ENCODE results near the gene ZDHHC11. TPM values are rescaled to one million over a fixed set of nuclear protein-coding genes. Genes with fewer than 3 reads are reported as not detected.
"Not testable (repeated sequence)": the region's sequence is repeated elsewhere in the genome, so short reads cannot be mapped to it uniquely, and the experiment has no call there.

The ZDHHC11 gene
- total and polyA plus RNA-seq, 2 experiments from 2014 or later, result 5.8 to 8.5 TPM

GRCh38 chr5:774854-775505 is 75.8 kb downstream of the ZDHHC11 start:
- H3K9me2 ChIP-seq (replicated peaks; ENCODE audit: insufficient read depth); DNase-seq (ENCODE audit: low spot score); H3K79me2 ChIP-seq; H3K9me3 ChIP-seq (ENCODE audit: low read depth); H3K27ac ChIP-seq; H2AFZ ChIP-seq; H3K36me3 ChIP-seq (replicated peaks; ENCODE audit: insufficient read depth, low read depth); H3K4me1 ChIP-seq (ENCODE audit: insufficient read depth); H3K4me2 ChIP-seq; H4K20me1 ChIP-seq (ENCODE audit: insufficient read depth, poor library complexity, severe bottlenecking); H3K4me3 ChIP-seq; H3K27me3 ChIP-seq: not testable (repeated sequence)
- WGBS (ENCODE audit: low lambda C conversion rate, missing lambda C conversion rate), result 90% methylated on average over 18 of the region's 18 CpGs

DNA sequence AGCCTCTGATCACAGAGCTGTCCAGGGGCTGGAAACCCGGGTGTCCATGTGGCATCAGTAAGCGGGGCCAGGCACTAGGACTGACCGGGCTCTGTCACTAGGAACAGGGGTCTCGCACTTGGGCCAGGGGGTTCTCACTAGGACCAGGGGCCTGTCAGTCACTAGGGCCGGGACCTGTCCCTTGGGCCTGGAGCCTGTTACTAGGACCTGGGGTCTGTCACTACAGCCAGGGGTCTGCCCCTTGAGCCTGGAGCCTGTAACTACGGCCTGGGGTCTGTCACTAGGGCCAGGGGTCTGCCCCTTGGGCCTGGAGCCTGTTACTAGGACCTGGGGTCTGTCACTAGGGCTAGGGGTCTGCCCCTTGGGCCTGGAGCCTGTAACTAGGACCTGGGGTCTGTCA is 76.5 kb downstream of the ZDHHC11 start:
- not testable (repeated sequence) for H3K27me3 ChIP-seq; H3K4me2 ChIP-seq; H3K36me3 ChIP-seq (replicated peaks; ENCODE audit: insufficient read depth, low read depth); H3K4me3 ChIP-seq; H3K9me3 ChIP-seq (ENCODE audit: low read depth); H3K27ac ChIP-seq; DNase-seq (ENCODE audit: low spot score); H3K79me2 ChIP-seq; H4K20me1 ChIP-seq (ENCODE audit: insufficient read depth, poor library complexity, severe bottlenecking); H3K9me2 ChIP-seq (replicated peaks; ENCODE audit: insufficient read depth); H3K4me1 ChIP-seq (ENCODE audit: insufficient read depth); H2AFZ ChIP-seq
- WGBS (ENCODE audit: low lambda C conversion rate, missing lambda C conversion rate), result 82% methylated on average over 6 of the region's 6 CpGs

- TF ChIP-seq EZH2 (IDR thresholded peaks at IDR 0.05; ENCODE audit: borderline replicate concordance) (no peak), CTCF (IDR thresholded peaks at IDR 0.05; ENCODE audit: poor library complexity) (no peak), EZH2phosphoT487 (IDR thresholded peaks at IDR 0.05; ENCODE audit: low read depth, severe bottlenecking, unreplicated experiment) (no peak)
- H3K4me2 ChIP-seq, result no peak overlapping the region
- no peaks in the 10 kb centered on the region for H3K9me3 ChIP-seq (ENCODE audit: low read depth)
- no peak overlapping the region for H2AFZ ChIP-seq
- WGBS (ENCODE audit: low lambda C conversion rate, missing lambda C conversion rate), result 84% methylated on average over 12 of the region's 12 CpGs
- H3K27me3 ChIP-seq, result no peaks in the 10 kb centered on the region
- H3K36me3 ChIP-seq (replicated peaks; ENCODE audit: insufficient read depth, low read depth), result no peaks in the 10 kb centered on the region
- no peaks in the 10 kb centered on the region for H4K20me1 ChIP-seq (ENCODE audit: insufficient read depth, poor library complexity, severe bottlenecking)
- H3K4me3 ChIP-seq, result no peak overlapping the region
- no peaks in the 10 kb centered on the region for H3K9me2 ChIP-seq (replicated peaks; ENCODE audit: insufficient read depth)
- DNase-seq (ENCODE audit: low spot score), result peak; percentile 6
- no peaks in the 10 kb centered on the region for H3K79me2 ChIP-seq
- no peaks in the 10 kb centered on the region for H3K4me1 ChIP-seq (ENCODE audit: insufficient read depth)
- H3K27ac ChIP-seq, result no peak overlapping the region
These were observed 77.1 kb downstream of the ZDHHC11 start for GRCh38 chr5:773517-774264.

GRCh38 chr5:772931-773330 is 77.9 kb downstream of the ZDHHC11 start:
- not testable (repeated sequence) for H3K27me3 ChIP-seq; H3K79me2 ChIP-seq; H3K36me3 ChIP-seq (replicated peaks; ENCODE audit: insufficient read depth, low read depth); H4K20me1 ChIP-seq (ENCODE audit: insufficient read depth, poor library complexity, severe bottlenecking); H3K27ac ChIP-seq; H3K4me3 ChIP-seq; H3K4me1 ChIP-seq (ENCODE audit: insufficient read depth); H3K9me2 ChIP-seq (replicated peaks; ENCODE audit: insufficient read depth); H2AFZ ChIP-seq; DNase-seq (ENCODE audit: low spot score); H3K4me2 ChIP-seq; H3K9me3 ChIP-seq (ENCODE audit: low read depth)
- WGBS (ENCODE audit: low lambda C conversion rate, missing lambda C conversion rate), result 91% methylated on average over 13 of the region's 13 CpGs

GRCh38 chr5:772547-772890 is 78.3 kb downstream of the ZDHHC11 start:
- H3K4me1 ChIP-seq (ENCODE audit: insufficient read depth); H3K27ac ChIP-seq; H3K27me3 ChIP-seq; H3K79me2 ChIP-seq; H3K4me2 ChIP-seq; H4K20me1 ChIP-seq (ENCODE audit: insufficient read depth, poor library complexity, severe bottlenecking); H3K4me3 ChIP-seq; DNase-seq (ENCODE audit: low spot score); H3K9me2 ChIP-seq (replicated peaks; ENCODE audit: insufficient read depth); H2AFZ ChIP-seq; H3K36me3 ChIP-seq (replicated peaks; ENCODE audit: insufficient read depth, low read depth); H3K9me3 ChIP-seq (ENCODE audit: low read depth): not testable (repeated sequence)
- WGBS (ENCODE audit: low lambda C conversion rate, missing lambda C conversion rate), result 91% methylated on average over 11 of the region's 14 CpGs

DNA sequence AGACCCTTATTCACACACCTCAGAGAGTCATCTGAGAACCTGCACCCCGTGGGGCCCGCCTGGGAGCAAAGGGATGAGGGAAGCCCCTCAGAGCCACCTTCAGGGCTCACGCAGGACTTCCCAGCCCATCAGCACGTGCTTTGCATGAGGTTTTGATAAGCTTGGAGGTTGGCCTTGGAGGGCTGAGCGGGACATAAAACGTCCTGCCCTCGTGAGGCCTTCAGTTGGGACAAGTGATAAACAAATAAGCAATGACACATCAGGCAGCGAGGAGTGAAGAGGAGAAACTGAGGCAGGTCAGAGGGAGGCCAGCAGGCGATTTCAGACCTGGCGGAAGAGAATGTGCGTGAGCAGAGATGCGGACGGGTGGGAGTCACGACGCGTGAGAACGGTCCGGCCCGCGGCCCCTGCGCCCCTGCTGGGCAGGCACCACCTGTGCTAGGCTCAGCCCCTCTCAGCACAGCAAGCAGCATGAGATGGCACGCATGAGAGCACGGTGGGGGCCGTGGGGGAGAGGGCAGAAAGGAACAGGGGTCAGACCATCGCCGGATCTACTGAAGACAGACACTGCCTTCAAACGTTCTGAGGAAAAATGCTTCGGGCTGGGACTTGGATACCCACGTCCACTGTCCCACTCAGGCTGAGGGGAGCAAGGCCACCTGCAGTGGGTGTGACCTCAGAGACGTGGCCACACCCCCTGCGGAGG is 78.8 kb downstream of the ZDHHC11 start:
- H3K9me3 ChIP-seq (ENCODE audit: low read depth); H2AFZ ChIP-seq; H4K20me1 ChIP-seq (ENCODE audit: insufficient read depth, poor library complexity, severe bottlenecking); H3K4me1 ChIP-seq (ENCODE audit: insufficient read depth); H3K4me3 ChIP-seq; H3K27me3 ChIP-seq; H3K4me2 ChIP-seq; H3K79me2 ChIP-seq; H3K27ac ChIP-seq; H3K9me2 ChIP-seq (replicated peaks; ENCODE audit: insufficient read depth); DNase-seq (ENCODE audit: low spot score); H3K36me3 ChIP-seq (replicated peaks; ENCODE audit: insufficient read depth, low read depth): not testable (repeated sequence)
- 79% methylated on average over 10 of the region's 31 CpGs for WGBS (ENCODE audit: low lambda C conversion rate, missing lambda C conversion rate)

- WGBS (ENCODE audit: low lambda C conversion rate, missing lambda C conversion rate), result 82% methylated on average over 19 of the region's 19 CpGs
These were observed 79.6 kb downstream of the ZDHHC11 start for GRCh38 chr5:771087-771781.

More at GRCh38 chr5:771087-771781, 79.6 kb downstream of the ZDHHC11 start:
- DNase-seq (ENCODE audit: low spot score); H2AFZ ChIP-seq; H3K4me3 ChIP-seq; H3K27me3 ChIP-seq; H3K9me3 ChIP-seq (ENCODE audit: low read depth); H3K9me2 ChIP-seq (replicated peaks; ENCODE audit: insufficient read depth); H3K4me1 ChIP-seq (ENCODE audit: insufficient read depth); H3K4me2 ChIP-seq; H3K79me2 ChIP-seq; H3K36me3 ChIP-seq (replicated peaks; ENCODE audit: insufficient read depth, low read depth); H4K20me1 ChIP-seq (ENCODE audit: insufficient read depth, poor library complexity, severe bottlenecking); H3K27ac ChIP-seq: not testable (repeated sequence)
